GM23248 (cell line): ENCODE measurements around the gene PRLR. TPM values are rescaled to one million over a fixed set of nuclear protein-coding genes. Genes with fewer than 3 reads are reported as not detected.

Experiments
- DNase-seq: peaks from one replicate; pipeline ENCODE4 v3.0.0-alpha.2; 2015
- H2AFZ ChIP-seq: fragments of 200-600 bp; sonication (generic); 2 replicates; pipeline ENCODE4 v1.6.1; 2016; ENCODE audit warnings: antibody characterized with exemption
- H3F3A ChIP-seq: fragments of 200-600 bp; sonication (generic); 2 replicates; pipeline ENCODE4 v1.6.1; 2016; ENCODE audit warnings: mild to moderate bottlenecking, antibody characterized with exemption, mixed run types; ENCODE audit not compliant: insufficient read depth
- H3K27ac ChIP-seq: fragments of 200-600 bp; sonication (generic); 2 replicates; pipeline ENCODE4 v1.5.1; 2016; ENCODE audit warnings: mild to moderate bottlenecking
- H3K27me3 ChIP-seq: fragments of 200-600 bp; sonication (generic); replicated peaks from 2 replicates; pipeline ENCODE4 v1.6.1; 2016; ENCODE audit warnings: mild to moderate bottlenecking; ENCODE audit not compliant: insufficient read depth
- H3K36me3 ChIP-seq: fragments of 200-600 bp; sonication (generic); 2 replicates; pipeline ENCODE4 v1.6.1; 2016; ENCODE audit warnings: low read depth, mild to moderate bottlenecking
- H3K4me1 ChIP-seq: fragments of 200-600 bp; sonication (generic); 2 replicates; pipeline ENCODE4 v1.6.1; 2016; ENCODE audit warnings: mild to moderate bottlenecking; ENCODE audit not compliant: insufficient read depth
- H3K4me2 ChIP-seq: fragments of 200-600 bp; sonication (generic); one replicate; pipeline ENCODE4 v1.6.1; 2016; ENCODE audit warnings: mild to moderate bottlenecking; ENCODE audit not compliant: unreplicated experiment
- H3K4me3 ChIP-seq: fragments of 200-600 bp; sonication (generic); 2 replicates; pipeline ENCODE4 v1.5.1; 2016; ENCODE audit warnings: mild to moderate bottlenecking
- H3K79me2 ChIP-seq: fragments of 200-600 bp; sonication (generic); 2 replicates; pipeline ENCODE4 v1.6.1; 2016; ENCODE audit warnings: mild to moderate bottlenecking; ENCODE audit not compliant: insufficient read depth
- H3K9ac ChIP-seq: fragments of 200-600 bp; sonication (generic); 2 replicates; pipeline ENCODE4 v1.6.1; 2016; ENCODE audit warnings: mild to moderate bottlenecking
- H3K9me2 ChIP-seq: fragments of 200-600 bp; sonication (generic); 2 replicates; pipeline ENCODE4 v1.6.1; 2016; ENCODE audit warnings: mixed run types, mild to moderate bottlenecking, moderate library complexity; ENCODE audit not compliant: insufficient read depth
- H3K9me3 ChIP-seq: fragments of 200-600 bp; sonication (generic); one replicate; pipeline ENCODE4 v1.6.1; 2017; ENCODE audit warnings: low read depth
- H4K20me1 ChIP-seq: fragments of 200-600 bp; sonication (generic); 2 replicates; pipeline ENCODE4 v1.6.0; 2016; ENCODE audit not compliant: insufficient read depth
- EZH2 ChIP-seq: fragments of 200-600 bp; sonication (generic); IDR thresholded peaks from 2 replicates; pipeline ENCODE4 v1.6.1; 2018; ENCODE audit warnings: antibody characterized with exemption, mild to moderate bottlenecking; ENCODE audit not compliant: insufficient read depth, poor library complexity, severe bottlenecking
- EZH2phosphoT487 ChIP-seq: fragments of 200-600 bp; sonication (generic); IDR thresholded peaks from 2 replicates; pipeline ENCODE4 v1.6.1; 2018; ENCODE audit warnings: antibody characterized with exemption, moderate library complexity, mild to moderate bottlenecking, low read depth; ENCODE audit not compliant: insufficient read depth
- WGBS, 2 experiments: methylation state at CpG; one replicate each; pipeline ENCODE4 v1.1.6; 2015 to 2017; ENCODE audit warnings: low lambda C conversion rate in 2 of 2, low coverage in 1 of 2; ENCODE audit errors: missing lambda C conversion rate in 2 of 2; 5-methylcytosine and 5-hydroxymethylcytosine counted together
- in situ Hi-C: fragments of 300-500 bp; cut with MboI; formaldehyde crosslinking; loops from 2 replicates; pipeline ENCODE4 v1.15.0; 2020
- polyA plus RNA-seq: library from polyadenylated mRNA; unstranded; fragments of >200 nt; fragmentation: Nextera tagmentation; extraction: Ambion mirVana; gene quantifications from 2 replicates; pipeline ENCODE4 v1.2.1, GENCODE V29; 2016
- total RNA-seq: library from RNA; depleted of rRNA; stranded (reverse); fragments of >200 nt; shearing (Covaris generic); gene quantifications from 2 replicates; pipeline ENCODE4 v1.2.3, GENCODE V29; 2014

PRLR gene
- total and polyA plus RNA-seq, 2 experiments from 2014 or later, result 0.80 to 5.8 TPM

DNA sequence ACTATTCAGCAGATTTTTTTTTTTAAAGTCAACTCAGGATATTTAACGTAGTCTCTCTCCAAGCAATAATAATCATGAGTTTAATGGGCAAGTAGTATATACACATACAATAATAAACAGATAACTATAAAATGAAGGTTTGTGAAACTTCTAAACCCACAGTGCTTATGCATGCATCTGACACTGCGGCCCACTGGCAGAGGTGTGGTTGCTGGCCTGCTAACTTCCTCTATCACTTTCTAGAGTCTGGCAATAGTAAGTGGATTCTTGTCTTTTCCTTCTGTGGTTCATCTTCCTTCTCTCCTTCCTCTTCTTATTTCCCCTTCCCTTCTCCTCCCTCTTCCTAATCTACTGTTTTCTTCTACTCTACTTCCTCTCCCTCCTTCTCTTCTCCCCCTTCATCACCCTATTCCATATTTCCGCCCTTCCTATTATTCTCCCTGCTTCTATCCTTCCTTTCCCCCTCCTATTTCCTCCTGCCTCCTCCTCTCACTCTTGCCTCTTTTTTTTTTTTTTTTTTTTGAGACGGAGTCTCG lies 164.0 kb downstream of the PRLR start:
- no peaks in the 10 kb centered on the region for H3K27me3 ChIP-seq
- H3K79me2 ChIP-seq, result no peaks in the 10 kb centered on the region
- no peaks in the 10 kb centered on the region for H3K9me3 ChIP-seq
- no peaks in the 10 kb centered on the region for H3K9me2 ChIP-seq
- in situ Hi-C loops, result no loop called here
- peaks cover 4% of the 10 kb centered on the region; the same call in 1 of the 2 replicates for H3F3A ChIP-seq
- no peaks in the 10 kb centered on the region for H4K20me1 ChIP-seq
- no peak for DNase-seq
- H3K36me3 ChIP-seq, result no peaks in the 10 kb centered on the region
- H3K4me3 ChIP-seq, result no peak overlapping the region
- no peak overlapping the region for H2AFZ ChIP-seq
- no peak for TF ChIP-seq EZH2phosphoT487
- no peak for TF ChIP-seq EZH2
- no peak overlapping the region for H3K27ac ChIP-seq
- H3K4me1 ChIP-seq, result peaks cover 23% of the 10 kb centered on the region
- H3K4me2 ChIP-seq, result no peak overlapping the region
- 86 to 96% methylated on average over 3 to 5 of the region's 5 CpGs for WGBS, 2 experiments
- no peak overlapping the region for H3K9ac ChIP-seq

DNA sequence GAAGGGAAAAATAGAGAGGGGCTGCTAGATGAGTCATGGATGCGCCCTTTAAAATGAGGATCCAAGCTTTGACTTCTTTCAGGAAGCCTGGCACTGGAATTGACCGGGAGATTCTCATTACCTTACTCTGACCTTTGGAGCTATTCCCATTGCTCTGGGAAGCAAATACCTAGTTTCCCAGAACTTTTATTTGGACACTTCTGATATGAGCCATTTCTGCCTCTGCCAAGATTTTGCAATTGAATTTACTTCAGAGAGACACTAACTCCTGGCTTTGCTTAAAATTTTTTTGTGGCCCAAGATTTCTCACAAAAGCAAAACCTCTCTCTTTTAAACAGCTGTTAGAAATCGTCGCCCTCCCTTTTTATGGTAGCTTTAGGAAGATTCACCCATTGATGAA lies 166.9 kb downstream of the PRLR start:
- H3K4me1 ChIP-seq, result peaks cover 26% of the 10 kb centered on the region
- no peaks in the 10 kb centered on the region for H3K9me2 ChIP-seq
- no peak for TF ChIP-seq EZH2
- no peaks in the 10 kb centered on the region for H4K20me1 ChIP-seq
- no peaks in the 10 kb centered on the region for H3K36me3 ChIP-seq
- H3K27me3 ChIP-seq, result no peaks in the 10 kb centered on the region
- WGBS, 2 experiments, result 46 to 48% methylated on average over 4 of the region's 4 CpGs
- H3K4me2 ChIP-seq, result peak overlapping the region; percentile 6
- H3K9ac ChIP-seq, result no peak overlapping the region
- no peaks in the 10 kb centered on the region for H3K9me3 ChIP-seq
- in situ Hi-C loops, result no loop called here
- no peaks in the 10 kb centered on the region for H3K79me2 ChIP-seq
- no peak overlapping the region for H3K4me3 ChIP-seq
- peak; percentile 57 for DNase-seq
- H3K27ac ChIP-seq, result no peak overlapping the region
- H3F3A ChIP-seq, result peaks cover 4% of the 10 kb centered on the region; the same call in 1 of the 2 replicates
- peak overlapping the region; percentile 1; the same call in 1 of the 2 replicates for H2AFZ ChIP-seq

DNA sequence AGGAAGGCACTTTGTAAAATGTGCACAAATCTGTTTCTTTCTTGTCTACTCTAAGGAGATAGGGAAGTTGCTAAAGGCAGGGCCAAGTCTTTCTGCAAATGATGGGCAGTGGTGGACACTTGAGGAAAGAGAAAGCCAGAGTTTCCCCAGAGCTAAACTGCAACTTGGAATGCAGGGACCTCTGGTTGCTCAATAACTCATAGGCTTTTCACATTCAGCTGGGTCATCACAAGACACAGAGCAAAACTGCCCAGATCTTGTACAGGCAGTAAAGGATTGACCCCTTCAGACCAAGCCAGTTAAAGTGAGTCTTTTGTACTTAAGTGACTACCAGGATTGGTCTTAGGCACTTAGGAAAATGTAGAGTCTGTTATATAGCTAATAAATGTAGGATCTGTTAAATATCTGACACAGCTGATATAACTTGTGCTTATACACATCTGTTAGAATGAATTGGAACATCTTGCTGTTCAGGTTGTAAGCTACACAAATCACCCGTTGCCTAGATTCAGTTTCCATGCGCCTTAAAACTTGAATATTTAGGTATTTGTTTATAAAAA lies 169.0 kb downstream of the PRLR start:
- DNase-seq, result peak; percentile 63
- H4K20me1 ChIP-seq, result no peaks in the 10 kb centered on the region
- in situ Hi-C loops, result no loop called here
- no peaks in the 10 kb centered on the region for H3K79me2 ChIP-seq
- no peak for TF ChIP-seq EZH2phosphoT487
- no peak for TF ChIP-seq EZH2
- no peak overlapping the region for H3K9ac ChIP-seq
- WGBS, 2 experiments, result 40 to 43% methylated on average over 2 of the region's 2 CpGs
- 0 out of 2 replicates have a peak overlapping the region, but pooled peaks have one; percentile 29 for H3K27ac ChIP-seq
- H3K4me3 ChIP-seq, result no peak overlapping the region
- peaks cover 31% of the 10 kb centered on the region for H3K4me1 ChIP-seq
- H3K9me3 ChIP-seq, result no peaks in the 10 kb centered on the region
- H3K27me3 ChIP-seq, result no peaks in the 10 kb centered on the region
- H3K36me3 ChIP-seq, result no peaks in the 10 kb centered on the region
- H3F3A ChIP-seq, result peaks cover 4% of the 10 kb centered on the region; the same call in 1 of the 2 replicates
- H3K4me2 ChIP-seq, result no peak overlapping the region
- H2AFZ ChIP-seq, result no peak overlapping the region
- H3K9me2 ChIP-seq, result no peaks in the 10 kb centered on the region

DNA sequence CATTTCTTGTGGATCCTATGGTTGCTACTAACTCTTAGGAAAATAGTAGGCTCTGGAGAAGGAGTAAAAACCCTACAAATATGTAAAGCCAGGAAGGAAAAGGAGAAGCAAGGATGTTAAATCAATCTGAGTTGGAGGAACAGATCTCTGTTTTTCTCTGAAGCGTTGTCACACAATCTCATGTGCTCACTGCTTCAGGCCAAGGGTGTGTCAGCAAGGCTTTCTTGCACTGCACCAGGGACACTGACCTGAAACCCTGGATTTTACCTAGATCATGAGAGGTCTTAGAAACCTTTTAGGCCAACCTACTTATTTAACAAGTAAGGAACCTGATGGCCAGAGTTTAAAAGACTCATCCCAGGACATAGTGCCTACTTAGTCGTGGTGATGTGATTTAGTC lies 170.1 kb downstream of the PRLR start:
- no peaks in the 10 kb centered on the region for H3K27me3 ChIP-seq

More for the DNA sequence above, 170.1 kb downstream of the PRLR start:
- Histone ChIP-seq H3K4me1 (peaks cover 39% of the 10 kb centered on the region), H3F3A (peaks cover 8% of the 10 kb centered on the region; the same call in 1 of the 2 replicates), H3K9me2 (no peaks in the 10 kb centered on the region), H3K27ac (no peak overlapping the region), H3K9me3 (no peaks in the 10 kb centered on the region), H3K79me2 (no peaks in the 10 kb centered on the region), H3K4me2 (no peak overlapping the region), H3K4me3 (no peak overlapping the region), H2AFZ (no peak overlapping the region), H3K9ac (no peak overlapping the region), H3K36me3 (no peaks in the 10 kb centered on the region), H4K20me1 (no peaks in the 10 kb centered on the region)
- WGBS, 2 experiments, result 33 to 46% methylated on average over 2 of the region's 2 CpGs
- TF ChIP-seq EZH2 (no peak), EZH2phosphoT487 (no peak)
- in situ Hi-C loops, result no loop called here
- no peak for DNase-seq
